Measurements from ENCODE around the gene MCF2L. TPM values are rescaled to one million over a fixed set of nuclear protein-coding genes. Genes with fewer than 3 reads are reported as not detected.

Gene MCF2L
- total RNA-seq, 1 experiment from 2014 or later, result not detected

GRCh38 chr13:113034451-113035212, 65.6 kb downstream of the MCF2L start:
- Histone ChIP-seq H3K36me3 (ENCODE audit: insufficient read depth, low read length) (no peaks in the 10 kb centered on the region), H2AFZ (ENCODE audit: low read length) (no peak overlapping the region), H3K27me3 (ENCODE audit: low read length) (no peaks in the 10 kb centered on the region), H3K4me2 (ENCODE audit: low read depth, low read length, poor library complexity, severe bottlenecking) (no peak overlapping the region), H3K9ac (ENCODE audit: low read length) (no peak overlapping the region), H3K9me3 (ENCODE audit: low read length) (no peaks in the 10 kb centered on the region), H3K9me2 (replicated peaks; ENCODE audit: insufficient read depth, low read length) (no peaks in the 10 kb centered on the region), H3K27ac (ENCODE audit: low read length) (no peak overlapping the region), H3K79me2 (ENCODE audit: low read length) (no peaks in the 10 kb centered on the region), H3K4me3 (ENCODE audit: low read length) (no peak overlapping the region), H4K20me1 (ENCODE audit: insufficient read depth, low read depth, low read length) (no peaks in the 10 kb centered on the region), H3K4me1 (ENCODE audit: low read length) (no peaks in the 10 kb centered on the region)
- DNase-seq, result no peak

- no peak for DNase-seq
- no peaks in the 10 kb centered on the region for H3K9me3 ChIP-seq (ENCODE audit: low read length)
- no peak overlapping the region for H3K4me3 ChIP-seq (ENCODE audit: low read length)
- H3K9ac ChIP-seq (ENCODE audit: low read length), result no peak overlapping the region
- H3K9me2 ChIP-seq (replicated peaks; ENCODE audit: insufficient read depth, low read length), result no peaks in the 10 kb centered on the region
- no peaks in the 10 kb centered on the region for H3K36me3 ChIP-seq (ENCODE audit: insufficient read depth, low read length)
- no peaks in the 10 kb centered on the region for H3K4me1 ChIP-seq (ENCODE audit: low read length)
- no peak overlapping the region for H3K27ac ChIP-seq (ENCODE audit: low read length)
- H3K79me2 ChIP-seq (ENCODE audit: low read length), result no peaks in the 10 kb centered on the region
- H2AFZ ChIP-seq (ENCODE audit: low read length), result no peak overlapping the region
- no peaks in the 10 kb centered on the region for H4K20me1 ChIP-seq (ENCODE audit: insufficient read depth, low read depth, low read length)
- no peaks in the 10 kb centered on the region for H3K27me3 ChIP-seq (ENCODE audit: low read length)
- H3K4me2 ChIP-seq (ENCODE audit: low read depth, low read length, poor library complexity, severe bottlenecking), result no peak overlapping the region
Observed at GRCh38 chr13:113035213-113035800, 66.3 kb downstream of the MCF2L start.

DNA sequence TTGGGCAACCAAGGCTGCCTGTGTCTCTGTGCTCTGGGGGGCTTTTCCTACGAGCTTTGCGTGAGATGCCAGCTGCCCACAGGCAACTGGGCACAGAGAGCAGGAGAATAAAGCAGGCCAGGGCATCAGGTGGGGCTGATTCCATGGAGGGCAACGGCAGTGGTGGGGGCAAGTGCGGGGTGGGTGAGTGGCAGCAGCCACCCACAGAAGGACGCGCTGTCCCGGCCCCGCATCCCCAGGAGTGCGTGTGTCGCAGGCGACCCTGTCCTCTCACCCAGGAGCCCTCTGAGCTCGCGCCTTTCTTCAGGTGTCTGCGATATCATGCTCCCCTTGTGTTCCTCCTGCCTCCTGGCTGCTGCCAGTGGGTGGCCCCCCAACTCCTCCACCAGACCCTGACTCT, 67.4 kb downstream of the MCF2L start:
- H3K4me3 ChIP-seq (ENCODE audit: low read length), result no peak overlapping the region
- no peaks in the 10 kb centered on the region for H3K79me2 ChIP-seq (ENCODE audit: low read length)
- no peak overlapping the region for H3K4me2 ChIP-seq (ENCODE audit: low read depth, low read length, poor library complexity, severe bottlenecking)
- no peak overlapping the region for H2AFZ ChIP-seq (ENCODE audit: low read length)
- no peak overlapping the region for H3K9ac ChIP-seq (ENCODE audit: low read length)
- H3K27ac ChIP-seq (ENCODE audit: low read length), result no peak overlapping the region
- H3K36me3 ChIP-seq (ENCODE audit: insufficient read depth, low read length), result no peaks in the 10 kb centered on the region
- H4K20me1 ChIP-seq (ENCODE audit: insufficient read depth, low read depth, low read length), result no peaks in the 10 kb centered on the region
- no peaks in the 10 kb centered on the region for H3K9me2 ChIP-seq (replicated peaks; ENCODE audit: insufficient read depth, low read length)
- no peak for DNase-seq
- no peaks in the 10 kb centered on the region for H3K4me1 ChIP-seq (ENCODE audit: low read length)
- H3K27me3 ChIP-seq (ENCODE audit: low read length), result no peaks in the 10 kb centered on the region
- H3K9me3 ChIP-seq (ENCODE audit: low read length), result no peaks in the 10 kb centered on the region

DNA sequence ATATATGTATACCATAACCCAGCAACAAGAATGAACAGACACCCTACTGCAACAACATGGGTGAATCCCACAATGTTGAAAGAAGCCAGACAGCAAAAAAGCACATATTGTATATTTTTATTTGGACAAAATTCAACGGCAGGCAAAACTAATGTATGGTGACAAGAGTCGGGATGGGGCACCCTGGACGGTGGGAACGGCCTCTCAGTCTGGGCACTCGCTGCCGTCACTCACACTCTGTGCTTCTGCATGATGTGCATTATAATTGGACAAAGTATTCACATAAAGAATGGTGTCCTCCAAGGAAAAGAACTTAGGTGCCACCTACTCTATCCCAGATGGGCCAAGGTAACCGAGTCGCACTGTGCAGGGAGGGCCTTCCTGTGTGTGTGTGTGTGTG, 71.0 kb downstream of the MCF2L start:
- H3K4me1 ChIP-seq (ENCODE audit: low read length), result no peaks in the 10 kb centered on the region
- no peak overlapping the region for H3K4me3 ChIP-seq (ENCODE audit: low read length)
- H3K9me2 ChIP-seq (replicated peaks; ENCODE audit: insufficient read depth, low read length), result no peaks in the 10 kb centered on the region
- no peak overlapping the region for H2AFZ ChIP-seq (ENCODE audit: low read length)
- no peaks in the 10 kb centered on the region for H3K36me3 ChIP-seq (ENCODE audit: insufficient read depth, low read length)
- no peaks in the 10 kb centered on the region for H3K79me2 ChIP-seq (ENCODE audit: low read length)
- no peak for DNase-seq
- no peaks in the 10 kb centered on the region for H3K27me3 ChIP-seq (ENCODE audit: low read length)
- H3K9ac ChIP-seq (ENCODE audit: low read length), result no peak overlapping the region
- no peaks in the 10 kb centered on the region for H4K20me1 ChIP-seq (ENCODE audit: insufficient read depth, low read depth, low read length)
- no peaks in the 10 kb centered on the region for H3K9me3 ChIP-seq (ENCODE audit: low read length)
- no peak overlapping the region for H3K4me2 ChIP-seq (ENCODE audit: low read depth, low read length, poor library complexity, severe bottlenecking)
- H3K27ac ChIP-seq (ENCODE audit: low read length), result no peak overlapping the region

GRCh38 chr13:113040597-113041292, 71.7 kb downstream of the MCF2L start:
- DNase-seq, result no peak
- Histone ChIP-seq H3K9me2 (replicated peaks; ENCODE audit: insufficient read depth, low read length) (no peaks in the 10 kb centered on the region), H3K9me3 (ENCODE audit: low read length) (no peaks in the 10 kb centered on the region), H2AFZ (ENCODE audit: low read length) (no peak overlapping the region), H3K9ac (ENCODE audit: low read length) (no peak overlapping the region), H3K4me1 (ENCODE audit: low read length) (no peaks in the 10 kb centered on the region), H3K4me3 (ENCODE audit: low read length) (no peak overlapping the region), H3K79me2 (ENCODE audit: low read length) (no peaks in the 10 kb centered on the region), H3K4me2 (ENCODE audit: low read depth, low read length, poor library complexity, severe bottlenecking) (no peak overlapping the region), H4K20me1 (ENCODE audit: insufficient read depth, low read depth, low read length) (no peaks in the 10 kb centered on the region), H3K27ac (ENCODE audit: low read length) (no peak overlapping the region), H3K27me3 (ENCODE audit: low read length) (no peaks in the 10 kb centered on the region), H3K36me3 (ENCODE audit: insufficient read depth, low read length) (no peaks in the 10 kb centered on the region)

GRCh38 chr13:113041293-113041690, 72.3 kb downstream of the MCF2L start:
- no peaks in the 10 kb centered on the region for H3K36me3 ChIP-seq (ENCODE audit: insufficient read depth, low read length)
- H3K9me2 ChIP-seq (replicated peaks; ENCODE audit: insufficient read depth, low read length), result no peaks in the 10 kb centered on the region
- H3K4me2 ChIP-seq (ENCODE audit: low read depth, low read length, poor library complexity, severe bottlenecking), result no peak overlapping the region
- no peaks in the 10 kb centered on the region for H3K9me3 ChIP-seq (ENCODE audit: low read length)
- no peaks in the 10 kb centered on the region for H3K4me1 ChIP-seq (ENCODE audit: low read length)
- DNase-seq, result no peak
- no peaks in the 10 kb centered on the region for H3K79me2 ChIP-seq (ENCODE audit: low read length)
- H3K4me3 ChIP-seq (ENCODE audit: low read length), result no peak overlapping the region
- no peak overlapping the region for H3K27ac ChIP-seq (ENCODE audit: low read length)
- H3K27me3 ChIP-seq (ENCODE audit: low read length), result no peaks in the 10 kb centered on the region
- H2AFZ ChIP-seq (ENCODE audit: low read length), result no peak overlapping the region
- H4K20me1 ChIP-seq (ENCODE audit: insufficient read depth, low read depth, low read length), result no peaks in the 10 kb centered on the region
- H3K9ac ChIP-seq (ENCODE audit: low read length), result no peak overlapping the region

- H3K4me1 ChIP-seq (ENCODE audit: low read length), result no peaks in the 10 kb centered on the region
- DNase-seq, result no peak
- no peaks in the 10 kb centered on the region for H3K36me3 ChIP-seq (ENCODE audit: insufficient read depth, low read length)
- H3K9me2 ChIP-seq (replicated peaks; ENCODE audit: insufficient read depth, low read length), result no peaks in the 10 kb centered on the region
- H3K4me3 ChIP-seq (ENCODE audit: low read length), result no peak overlapping the region
- no peaks in the 10 kb centered on the region for H3K27me3 ChIP-seq (ENCODE audit: low read length)
- no peak overlapping the region for H3K27ac ChIP-seq (ENCODE audit: low read length)
- no peaks in the 10 kb centered on the region for H4K20me1 ChIP-seq (ENCODE audit: insufficient read depth, low read depth, low read length)
- no peaks in the 10 kb centered on the region for H3K9me3 ChIP-seq (ENCODE audit: low read length)
- H3K79me2 ChIP-seq (ENCODE audit: low read length), result no peaks in the 10 kb centered on the region
- no peak overlapping the region for H3K9ac ChIP-seq (ENCODE audit: low read length)
- no peak overlapping the region for H3K4me2 ChIP-seq (ENCODE audit: low read depth, low read length, poor library complexity, severe bottlenecking)
- no peak overlapping the region for H2AFZ ChIP-seq (ENCODE audit: low read length)
Observed at GRCh38 chr13:113041896-113042295, 72.9 kb downstream of the MCF2L start.

DNA sequence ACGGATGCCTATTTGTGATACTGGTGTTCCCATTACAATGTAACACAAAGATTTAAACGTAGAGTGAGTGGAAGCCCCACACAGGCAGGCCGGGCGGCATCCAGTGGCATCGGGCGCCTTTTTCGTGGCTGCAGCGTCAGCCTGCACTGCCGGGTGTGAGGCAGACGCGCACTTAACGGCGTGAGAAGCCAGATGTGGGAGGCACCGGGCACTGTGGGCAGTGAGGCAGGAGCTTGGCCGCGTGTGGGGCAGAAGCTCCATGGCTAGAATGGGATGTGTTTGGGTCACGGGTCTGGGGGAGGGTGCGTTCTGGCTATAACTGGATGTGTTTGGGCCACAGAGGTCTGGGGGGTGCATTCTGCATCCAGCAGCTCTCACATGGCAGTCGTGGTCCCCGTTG, 73.4 kb downstream of the MCF2L start:
- DNase-seq, result no peak
- Histone ChIP-seq H3K79me2 (ENCODE audit: low read length) (no peaks in the 10 kb centered on the region), H3K4me2 (ENCODE audit: low read depth, low read length, poor library complexity, severe bottlenecking) (no peak overlapping the region), H4K20me1 (ENCODE audit: insufficient read depth, low read depth, low read length) (no peaks in the 10 kb centered on the region), H3K36me3 (ENCODE audit: insufficient read depth, low read length) (no peaks in the 10 kb centered on the region), H3K27ac (ENCODE audit: low read length) (no peak overlapping the region), H3K9me2 (replicated peaks; ENCODE audit: insufficient read depth, low read length) (no peaks in the 10 kb centered on the region), H3K9ac (ENCODE audit: low read length) (no peak overlapping the region), H3K27me3 (ENCODE audit: low read length) (no peaks in the 10 kb centered on the region), H3K4me1 (ENCODE audit: low read length) (no peaks in the 10 kb centered on the region), H3K9me3 (ENCODE audit: low read length) (no peaks in the 10 kb centered on the region), H3K4me3 (ENCODE audit: low read length) (no peak overlapping the region), H2AFZ (ENCODE audit: low read length) (no peak overlapping the region)

All from Karpas-422 (cell line).